Hepatocyte (in vitro differentiated cells): ENCODE data around the gene NPDC1.

Experiments used
- EZH2 ChIP-seq: fragments of 200-600 bp; sonication (generic); IDR thresholded peaks from 2 replicates; pipeline ENCODE4 v1.6.1; 2016; ENCODE audit warnings: antibody characterized with exemption, mild to moderate bottlenecking, borderline replicate concordance
- EZH2phosphoT487 ChIP-seq: fragments of 200-600 bp; sonication (generic); IDR thresholded peaks from one replicate; pipeline ENCODE4 v1.6.1; 2018; ENCODE audit warnings: antibody characterized with exemption, mild to moderate bottlenecking, low read depth, moderate library complexity; ENCODE audit not compliant: unreplicated experiment, severe bottlenecking
- TF ChIP-seq, protein P1 (sequence below): fragments of 200-600 bp; sonication (generic); IDR thresholded peaks from 2 replicates; pipeline ENCODE4 v1.5.1; 2016; ENCODE audit warnings: antibody characterized with exemption, mild to moderate bottlenecking; ENCODE audit not compliant: poor library complexity

- TF ChIP-seq, protein P1, sequence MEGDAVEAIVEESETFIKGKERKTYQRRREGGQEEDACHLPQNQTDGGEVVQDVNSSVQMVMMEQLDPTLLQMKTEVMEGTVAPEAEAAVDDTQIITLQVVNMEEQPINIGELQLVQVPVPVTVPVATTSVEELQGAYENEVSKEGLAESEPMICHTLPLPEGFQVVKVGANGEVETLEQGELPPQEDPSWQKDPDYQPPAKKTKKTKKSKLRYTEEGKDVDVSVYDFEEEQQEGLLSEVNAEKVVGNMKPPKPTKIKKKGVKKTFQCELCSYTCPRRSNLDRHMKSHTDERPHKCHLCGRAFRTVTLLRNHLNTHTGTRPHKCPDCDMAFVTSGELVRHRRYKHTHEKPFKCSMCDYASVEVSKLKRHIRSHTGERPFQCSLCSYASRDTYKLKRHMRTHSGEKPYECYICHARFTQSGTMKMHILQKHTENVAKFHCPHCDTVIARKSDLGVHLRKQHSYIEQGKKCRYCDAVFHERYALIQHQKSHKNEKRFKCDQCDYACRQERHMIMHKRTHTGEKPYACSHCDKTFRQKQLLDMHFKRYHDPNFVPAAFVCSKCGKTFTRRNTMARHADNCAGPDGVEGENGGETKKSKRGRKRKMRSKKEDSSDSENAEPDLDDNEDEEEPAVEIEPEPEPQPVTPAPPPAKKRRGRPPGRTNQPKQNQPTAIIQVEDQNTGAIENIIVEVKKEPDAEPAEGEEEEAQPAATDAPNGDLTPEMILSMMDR, result no peak
- TF ChIP-seq EZH2 (no peak), EZH2phosphoT487 (no peak)
Observed at GRCh38 chr9:137069508-137070091, 23.6 kb upstream of the NPDC1 start.
